ENCODE results near the gene ZNF497. TPM values are rescaled to one million over a fixed set of nuclear protein-coding genes. Genes with fewer than 3 reads are reported as not detected.
A peak's percentile ranks its signal among the peaks of the same experiment; 100 is the strongest.

ZNF497 gene
- total RNA-seq, 1 donor from 2014 or later = 8.1 TPM

DNA sequence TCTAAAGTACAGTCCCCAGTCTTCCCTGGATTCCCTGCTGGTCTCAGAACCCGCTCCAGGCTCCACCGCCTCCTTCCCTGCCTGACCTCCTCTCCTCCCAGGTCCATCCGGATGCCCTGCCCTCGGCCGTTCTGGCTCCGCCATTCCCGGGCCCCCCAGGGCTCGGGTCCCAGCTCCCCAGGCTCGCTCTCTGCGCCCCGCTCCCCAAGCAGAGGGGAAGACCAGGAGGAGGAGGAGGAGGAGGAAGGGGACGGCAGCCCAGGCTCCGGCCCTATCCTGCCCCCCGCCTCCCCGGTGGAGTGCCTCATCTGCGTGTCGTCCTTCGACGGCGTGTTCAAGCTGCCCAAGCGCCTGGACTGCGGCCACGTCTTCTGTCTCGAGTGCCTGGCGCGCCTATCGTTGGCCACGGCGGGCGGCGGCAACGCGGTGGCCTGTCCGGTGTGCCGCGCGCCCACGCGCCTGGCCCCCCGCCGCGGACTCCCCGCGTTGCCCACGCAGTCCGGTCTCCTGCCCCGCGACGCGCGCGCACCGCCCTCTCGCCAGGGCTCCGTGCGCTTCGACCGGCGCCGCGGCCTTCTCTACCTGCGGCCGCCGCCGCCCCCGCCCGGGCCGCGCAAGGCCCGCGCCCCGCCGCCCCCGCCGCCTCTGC lies 33.6 kb upstream of the ZNF497 start:
- H3K27me3 Mint-ChIP-seq = peaks cover 17% of the 10 kb centered on the region
- DNase-seq (ENCODE audit: extremely low spot score, unreplicated experiment) = no peak
- peaks cover 18% of the 10 kb centered on the region for H3K36me3 Mint-ChIP-seq
- TF ChIP-seq, protein P1, sequence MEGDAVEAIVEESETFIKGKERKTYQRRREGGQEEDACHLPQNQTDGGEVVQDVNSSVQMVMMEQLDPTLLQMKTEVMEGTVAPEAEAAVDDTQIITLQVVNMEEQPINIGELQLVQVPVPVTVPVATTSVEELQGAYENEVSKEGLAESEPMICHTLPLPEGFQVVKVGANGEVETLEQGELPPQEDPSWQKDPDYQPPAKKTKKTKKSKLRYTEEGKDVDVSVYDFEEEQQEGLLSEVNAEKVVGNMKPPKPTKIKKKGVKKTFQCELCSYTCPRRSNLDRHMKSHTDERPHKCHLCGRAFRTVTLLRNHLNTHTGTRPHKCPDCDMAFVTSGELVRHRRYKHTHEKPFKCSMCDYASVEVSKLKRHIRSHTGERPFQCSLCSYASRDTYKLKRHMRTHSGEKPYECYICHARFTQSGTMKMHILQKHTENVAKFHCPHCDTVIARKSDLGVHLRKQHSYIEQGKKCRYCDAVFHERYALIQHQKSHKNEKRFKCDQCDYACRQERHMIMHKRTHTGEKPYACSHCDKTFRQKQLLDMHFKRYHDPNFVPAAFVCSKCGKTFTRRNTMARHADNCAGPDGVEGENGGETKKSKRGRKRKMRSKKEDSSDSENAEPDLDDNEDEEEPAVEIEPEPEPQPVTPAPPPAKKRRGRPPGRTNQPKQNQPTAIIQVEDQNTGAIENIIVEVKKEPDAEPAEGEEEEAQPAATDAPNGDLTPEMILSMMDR (conservative IDR thresholded peaks at IDR 0.05) = no peak
- H3K27ac Mint-ChIP-seq = peak overlapping the region; percentile 75
- peaks cover 12% of the 10 kb centered on the region for H3K4me1 Mint-ChIP-seq (ENCODE audit: unreplicated experiment)
- no peaks in the 10 kb centered on the region for H3K9me3 Mint-ChIP-seq
- peak overlapping the region; percentile 82 for H3K4me3 Mint-ChIP-seq

DNA sequence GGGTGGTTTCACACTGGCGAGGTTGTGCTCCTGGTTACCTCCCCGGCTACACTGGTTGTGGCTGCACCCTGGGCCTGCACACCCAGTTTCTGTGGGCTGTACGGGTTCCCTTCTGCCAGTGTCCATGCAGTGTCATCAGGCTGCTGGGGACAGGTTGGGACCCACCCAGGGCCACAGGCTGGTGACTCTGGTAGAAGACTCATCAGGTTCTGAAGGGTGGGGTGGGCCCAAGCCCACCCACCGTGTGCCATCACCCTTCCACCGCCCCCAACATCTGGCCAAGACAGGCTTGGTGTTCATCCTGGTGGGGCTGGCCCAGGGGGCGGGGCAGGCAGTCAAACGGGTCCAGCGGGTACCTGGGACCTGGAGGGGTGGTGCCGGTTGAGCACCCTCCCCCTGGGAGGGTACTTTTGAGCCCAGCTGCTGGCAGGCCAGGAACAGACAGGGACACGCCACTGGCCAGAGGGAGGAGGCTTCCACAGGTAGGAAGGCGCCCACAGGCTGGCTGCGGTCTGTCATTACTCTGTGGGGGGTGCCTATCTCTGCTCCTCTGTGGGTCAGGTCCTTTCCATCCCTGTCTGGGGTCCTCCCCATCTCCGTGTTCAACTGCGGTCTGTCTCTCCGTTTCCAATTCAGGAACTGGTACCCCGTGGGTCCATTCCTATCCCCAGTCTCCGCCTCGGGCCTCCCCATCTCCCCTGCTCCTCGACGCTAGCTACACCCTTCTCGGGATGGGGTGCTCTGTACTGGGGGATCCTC lies 32.8 kb upstream of the ZNF497 start, which contains the start of gene RNF225:
TSS of gene RNF225 (plus strand) at position 437 of the 759 bp plus-strand sequence. CDS start 434 bp downstream, outside the sequence.
- H3K36me3 Mint-ChIP-seq = peaks cover 21% of the 10 kb centered on the region
- H3K27ac Mint-ChIP-seq = peak within 1 kb of the TSS; percentile 81
- peak within 1 kb of the TSS; percentile 82 for H3K4me3 Mint-ChIP-seq
- H3K27me3 Mint-ChIP-seq = peaks cover 16% of the 10 kb centered on the region
- no peaks in the 10 kb centered on the region for H3K9me3 Mint-ChIP-seq
- no peak for DNase-seq (ENCODE audit: extremely low spot score, unreplicated experiment)
- TF ChIP-seq, protein P1 (conservative IDR thresholded peaks at IDR 0.05) = no peak
- H3K4me1 Mint-ChIP-seq (ENCODE audit: unreplicated experiment) = peaks cover 8% of the 10 kb centered on the region

DNA sequence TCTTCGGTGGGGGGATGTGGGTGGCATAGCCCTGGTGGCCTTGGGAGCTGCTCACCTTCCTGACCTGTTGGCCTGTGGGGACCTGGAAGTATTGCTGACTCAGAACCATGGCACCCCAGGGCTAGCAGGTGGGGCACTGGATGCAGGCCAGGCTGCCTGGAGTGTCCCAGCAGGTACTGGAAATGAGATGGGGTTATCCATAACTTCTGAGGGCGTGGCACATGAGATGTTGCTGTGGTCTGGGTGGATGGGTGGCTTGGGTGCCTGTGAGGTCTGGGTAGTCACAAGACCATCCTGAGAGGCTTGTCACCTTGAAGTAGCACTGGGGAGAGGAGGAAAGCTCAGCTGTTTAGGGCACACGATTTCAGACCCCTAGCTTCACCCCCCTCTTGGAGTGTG lies 32.3 kb upstream of the ZNF497 start:
- DNase-seq (ENCODE audit: extremely low spot score, unreplicated experiment) = no peak
- H3K4me3 Mint-ChIP-seq = peak overlapping the region; percentile 54
- peaks cover 16% of the 10 kb centered on the region for H3K27me3 Mint-ChIP-seq
- H3K36me3 Mint-ChIP-seq = peaks cover 21% of the 10 kb centered on the region
- TF ChIP-seq, protein P1 (conservative IDR thresholded peaks at IDR 0.05) = no peak
- peak overlapping the region; percentile 81 for H3K27ac Mint-ChIP-seq
- H3K4me1 Mint-ChIP-seq (ENCODE audit: unreplicated experiment) = peaks cover 8% of the 10 kb centered on the region
- no peaks in the 10 kb centered on the region for H3K9me3 Mint-ChIP-seq

DNA sequence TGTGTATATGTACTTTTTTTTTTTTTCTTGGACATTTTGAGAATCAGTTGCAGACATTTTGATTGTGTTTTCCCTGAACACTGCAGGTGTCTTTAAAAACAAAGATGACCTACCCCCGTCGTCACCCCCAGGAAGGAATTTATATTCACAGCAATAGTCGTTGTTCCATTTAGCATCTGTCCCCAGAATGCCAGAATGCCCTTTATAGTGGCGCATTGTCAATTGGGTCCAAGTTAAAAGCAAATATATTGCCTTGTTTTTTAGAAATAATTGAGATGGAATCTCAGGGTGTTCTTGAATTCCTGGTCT lies 31.1 kb upstream of the ZNF497 start:
- no peak overlapping the region for H3K4me3 Mint-ChIP-seq
- no peaks in the 10 kb centered on the region for H3K9me3 Mint-ChIP-seq
- H3K27ac Mint-ChIP-seq = no peak overlapping the region
- H3K27me3 Mint-ChIP-seq = peaks cover 16% of the 10 kb centered on the region
- peaks cover 13% of the 10 kb centered on the region for H3K4me1 Mint-ChIP-seq (ENCODE audit: unreplicated experiment)
- TF ChIP-seq, protein P1 (conservative IDR thresholded peaks at IDR 0.05) = no peak
- DNase-seq (ENCODE audit: extremely low spot score, unreplicated experiment) = no peak
- peaks cover 29% of the 10 kb centered on the region for H3K36me3 Mint-ChIP-seq

DNA sequence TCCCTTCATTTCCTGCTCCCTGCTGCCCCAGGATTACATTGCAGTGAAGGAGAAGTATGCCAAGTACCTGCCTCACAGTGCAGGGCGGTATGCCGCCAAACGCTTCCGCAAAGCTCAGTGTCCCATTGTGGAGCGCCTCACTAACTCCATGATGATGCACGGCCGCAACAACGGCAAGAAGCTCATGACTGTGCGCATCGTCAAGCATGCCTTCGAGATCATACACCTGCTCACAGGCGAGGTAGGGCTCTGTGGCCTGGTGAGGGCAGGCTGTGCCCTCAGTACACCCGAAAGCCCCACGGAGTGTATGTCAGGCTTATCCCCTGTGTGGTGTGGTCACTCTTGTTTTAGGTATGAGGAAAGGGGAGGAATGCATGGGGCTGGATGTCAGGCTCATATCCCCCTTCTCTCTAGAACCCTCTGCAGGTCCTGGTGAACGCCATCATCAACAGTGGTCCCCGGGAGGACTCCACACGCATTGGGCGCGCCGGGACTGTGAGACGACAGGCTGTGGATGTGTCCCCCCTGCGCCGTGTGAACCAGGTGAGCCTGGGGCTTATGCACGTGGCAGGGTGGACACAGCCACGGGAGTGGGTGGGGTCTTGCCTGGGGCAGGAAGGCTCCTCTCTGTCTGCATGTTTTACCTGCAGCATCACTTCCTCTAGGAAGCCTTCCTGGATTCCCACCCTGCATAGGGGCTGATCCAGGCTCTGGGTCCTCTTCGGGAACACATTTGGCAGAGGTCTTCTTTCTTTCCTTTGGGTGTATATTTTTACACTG lies 30.6 kb upstream of the ZNF497 start:
- DNase-seq (ENCODE audit: extremely low spot score, unreplicated experiment) = no peak
- peaks cover 16% of the 10 kb centered on the region for H3K27me3 Mint-ChIP-seq
- H3K9me3 Mint-ChIP-seq = no peaks in the 10 kb centered on the region
- peaks cover 29% of the 10 kb centered on the region for H3K36me3 Mint-ChIP-seq
- H3K27ac Mint-ChIP-seq = peak overlapping the region; percentile 74
- H3K4me1 Mint-ChIP-seq (ENCODE audit: unreplicated experiment) = peaks cover 15% of the 10 kb centered on the region
- H3K4me3 Mint-ChIP-seq = no peak overlapping the region
- TF ChIP-seq, protein P1 (conservative IDR thresholded peaks at IDR 0.05) = no peak
